ENCODE data around the gene RFPL4A.
"Not testable (repeated sequence)": the region's sequence is repeated elsewhere in the genome, so short reads cannot be mapped to it uniquely, and the experiment has no call there.

DNA sequence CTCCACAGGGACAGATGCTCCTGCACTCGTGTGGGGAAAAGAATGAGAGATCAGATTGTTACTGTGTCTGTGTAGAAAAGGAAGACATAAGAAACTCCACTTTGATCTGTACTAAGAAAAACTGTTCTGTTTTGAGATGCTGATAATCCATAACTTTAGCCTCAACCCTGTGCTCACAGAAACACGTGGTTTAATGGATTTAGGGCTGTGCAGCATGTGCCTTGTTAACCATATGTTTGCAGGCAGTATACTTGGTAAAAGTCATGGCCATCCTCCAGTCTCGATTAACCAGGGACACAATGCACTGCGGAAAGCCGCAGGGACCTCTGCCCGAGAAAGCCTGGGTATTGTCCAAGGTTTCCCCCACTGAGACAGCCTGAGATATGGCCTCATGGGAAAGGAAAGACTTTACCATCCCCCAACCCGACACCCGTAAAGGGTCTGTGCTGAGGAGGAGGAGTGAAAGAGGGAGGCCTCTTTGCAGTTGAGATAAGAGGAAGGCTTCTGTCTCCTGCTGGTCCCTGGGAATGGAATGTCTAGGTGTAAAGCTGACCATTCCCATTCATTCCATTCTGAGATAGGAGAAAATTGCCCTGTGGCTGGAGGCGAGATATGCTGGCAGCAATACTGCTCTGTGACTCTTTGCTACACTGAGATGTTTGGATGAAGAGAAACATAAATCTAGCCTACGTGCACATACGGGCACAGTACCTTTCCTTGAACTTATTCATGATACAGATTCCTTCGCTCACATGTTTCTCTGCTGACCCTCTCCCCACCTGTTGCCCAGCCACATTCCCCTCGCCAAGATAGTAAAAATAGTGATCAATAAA lies 40.8 kb upstream of the RFPL4A start:
- TF ChIP-seq CTCF (IDR thresholded peaks at IDR 0.05); POLR2A (IDR thresholded peaks at IDR 0.05; ENCODE audit: low read length); HDAC2 (IDR thresholded peaks at IDR 0.05); TP53 (CRISPR knock-in tag; IDR thresholded peaks at IDR 0.05); ZNF302 (CRISPR knock-in tag; IDR thresholded peaks at IDR 0.05); CHD4 (IDR thresholded peaks at IDR 0.05; ENCODE audit: borderline replicate concordance); PHF8 (IDR thresholded peaks at IDR 0.05; ENCODE audit: borderline replicate concordance, low read depth); FOSL2 (IDR thresholded peaks at IDR 0.05); FOSL2 (CRISPR knock-in tag; IDR thresholded peaks at IDR 0.05); SREBF2 (IDR thresholded peaks at IDR 0.05); TFCP2L1 (CRISPR knock-in tag; IDR thresholded peaks at IDR 0.05): not testable (repeated sequence)

All from A549 (cell line).